ENCODE data around the gene OXCT2.
"Not testable (repeated sequence)": the region's sequence is repeated elsewhere in the genome, so short reads cannot be mapped to it uniquely, and the experiment has no call there.

The OXCT2 gene

DNA sequence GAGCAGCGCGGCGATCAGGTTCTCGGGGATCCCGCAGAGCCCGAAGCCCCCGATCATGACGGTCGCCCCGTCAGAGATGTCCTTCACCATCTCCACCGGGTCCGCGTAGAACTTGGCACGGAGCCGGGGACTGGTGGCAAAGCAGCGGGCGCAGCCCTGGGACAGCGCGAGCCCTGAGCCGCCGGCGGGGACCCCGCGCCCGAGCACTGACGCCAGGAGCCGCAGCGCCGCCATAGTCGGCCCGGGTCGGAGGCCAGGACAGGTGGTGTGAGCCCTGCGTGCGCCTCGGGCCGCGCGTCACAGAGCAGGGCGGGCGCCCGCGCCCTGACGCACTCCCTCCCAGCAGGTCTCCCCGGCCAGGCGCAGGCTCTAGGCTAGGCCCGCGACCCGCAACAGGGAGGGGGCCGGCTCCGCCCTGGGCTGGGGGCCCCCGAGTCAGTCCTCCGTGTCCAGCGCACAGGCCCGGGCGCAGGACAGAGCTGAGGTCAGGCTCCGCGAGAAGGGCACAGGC is at the start of gene OXCT2:
Gene OXCT2 (minus strand): TSS at position 327 of the 511 bp plus-strand sequence. CDS start 93 bp downstream, at position 234.
- H3K27me3 ChIP-seq (ENCODE audit: insufficient read depth, low read length, poor library complexity); H3K9ac ChIP-seq (ENCODE audit: low read depth, low read length); H4K20me1 ChIP-seq (ENCODE audit: insufficient read depth, low read length); H3K9me3 ChIP-seq (ENCODE audit: insufficient read depth, low read length, severe bottlenecking); H3K4me2 ChIP-seq (ENCODE audit: insufficient read depth, low read length); H3K4me1 ChIP-seq (ENCODE audit: insufficient read depth, low read length); DNase-seq; H2AFZ ChIP-seq (ENCODE audit: low read depth, low read length); ATAC-seq (ENCODE audit: insufficient read depth, low read depth); H3K4me3 ChIP-seq (ENCODE audit: low read depth in 1 of 2, low read length in 2 of 2); H3K27ac ChIP-seq (ENCODE audit: low read length); H3K36me3 ChIP-seq (ENCODE audit: insufficient read depth, low read length); H3K79me2 ChIP-seq (ENCODE audit: insufficient read depth, low read length): not testable (repeated sequence)

DNA sequence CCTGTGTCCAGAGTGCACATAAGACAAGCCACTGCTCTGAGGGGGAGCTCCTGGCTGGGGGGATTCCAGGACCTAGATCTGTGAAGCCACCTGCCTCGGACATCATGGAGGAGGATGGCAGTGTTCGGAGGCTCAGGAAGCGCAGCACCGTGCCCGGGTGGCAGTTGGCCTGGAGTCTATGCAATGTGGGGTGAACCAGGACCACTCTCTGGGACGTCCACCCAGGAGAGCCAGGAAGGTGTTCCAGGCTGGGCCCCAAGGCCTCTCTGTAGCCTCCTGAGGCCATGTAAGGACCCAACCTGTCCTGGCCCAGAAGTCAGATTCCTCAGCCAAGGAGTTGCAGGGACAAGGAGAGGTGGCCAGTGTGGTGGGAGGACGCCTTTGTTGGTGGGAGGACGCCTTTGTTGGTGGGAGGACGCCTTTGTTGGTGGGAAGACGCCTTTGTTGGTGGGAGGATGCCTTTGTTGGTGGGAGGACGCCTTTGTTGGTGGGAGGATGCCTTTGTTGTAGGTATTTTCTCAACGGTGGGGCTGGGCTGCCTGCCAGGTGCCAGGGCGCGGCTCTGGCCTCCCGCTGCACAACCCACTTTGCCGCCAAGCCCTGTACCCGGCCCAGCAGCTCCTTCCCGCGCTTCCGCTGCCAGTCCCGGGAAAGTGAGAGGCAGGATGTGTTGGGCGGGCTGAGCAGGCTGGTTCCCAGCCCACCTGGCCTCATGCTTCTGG is 48.1 kb upstream of the OXCT2 start:
- H3K4me2 ChIP-seq (ENCODE audit: insufficient read depth, low read length): no peak overlapping the region
- no peaks in the 10 kb centered on the region for H3K36me3 ChIP-seq (ENCODE audit: insufficient read depth, low read length)
- 0 out of 2 replicates have a peak, but pooled peaks cover 4% of the 10 kb centered on the region for H3K4me1 ChIP-seq (ENCODE audit: insufficient read depth, low read length)
- H3K79me2 ChIP-seq (ENCODE audit: insufficient read depth, low read length): no peaks in the 10 kb centered on the region
- no peak for ATAC-seq (ENCODE audit: insufficient read depth, low read depth)
- no peaks in the 10 kb centered on the region for H3K9me3 ChIP-seq (ENCODE audit: insufficient read depth, low read length, severe bottlenecking)
- H4K20me1 ChIP-seq (ENCODE audit: insufficient read depth, low read length): no peaks in the 10 kb centered on the region
- peaks cover 3% of the 10 kb centered on the region for H3K27me3 ChIP-seq (ENCODE audit: insufficient read depth, low read length, poor library complexity)
- no peak overlapping the region for H2AFZ ChIP-seq (ENCODE audit: low read depth, low read length)
- H3K27ac ChIP-seq (ENCODE audit: low read length): no peak overlapping the region
- no peak for DNase-seq
- TF ChIP-seq, protein P1, sequence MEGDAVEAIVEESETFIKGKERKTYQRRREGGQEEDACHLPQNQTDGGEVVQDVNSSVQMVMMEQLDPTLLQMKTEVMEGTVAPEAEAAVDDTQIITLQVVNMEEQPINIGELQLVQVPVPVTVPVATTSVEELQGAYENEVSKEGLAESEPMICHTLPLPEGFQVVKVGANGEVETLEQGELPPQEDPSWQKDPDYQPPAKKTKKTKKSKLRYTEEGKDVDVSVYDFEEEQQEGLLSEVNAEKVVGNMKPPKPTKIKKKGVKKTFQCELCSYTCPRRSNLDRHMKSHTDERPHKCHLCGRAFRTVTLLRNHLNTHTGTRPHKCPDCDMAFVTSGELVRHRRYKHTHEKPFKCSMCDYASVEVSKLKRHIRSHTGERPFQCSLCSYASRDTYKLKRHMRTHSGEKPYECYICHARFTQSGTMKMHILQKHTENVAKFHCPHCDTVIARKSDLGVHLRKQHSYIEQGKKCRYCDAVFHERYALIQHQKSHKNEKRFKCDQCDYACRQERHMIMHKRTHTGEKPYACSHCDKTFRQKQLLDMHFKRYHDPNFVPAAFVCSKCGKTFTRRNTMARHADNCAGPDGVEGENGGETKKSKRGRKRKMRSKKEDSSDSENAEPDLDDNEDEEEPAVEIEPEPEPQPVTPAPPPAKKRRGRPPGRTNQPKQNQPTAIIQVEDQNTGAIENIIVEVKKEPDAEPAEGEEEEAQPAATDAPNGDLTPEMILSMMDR (IDR thresholded peaks at IDR 0.05; ENCODE audit: borderline replicate concordance, extremely low read depth, low read length, poor library complexity, severe bottlenecking): no peak
- TF ChIP-seq EZH2 (IDR thresholded peaks at IDR 0.05; ENCODE audit: borderline replicate concordance, low read depth, low read length, severe bottlenecking): no peak
- H3K9ac ChIP-seq (ENCODE audit: low read depth, low read length): no peak overlapping the region
- no peak overlapping the region for H3K4me3 ChIP-seq (ENCODE audit: low read depth in 1 of 2, low read length in 2 of 2)

DNA sequence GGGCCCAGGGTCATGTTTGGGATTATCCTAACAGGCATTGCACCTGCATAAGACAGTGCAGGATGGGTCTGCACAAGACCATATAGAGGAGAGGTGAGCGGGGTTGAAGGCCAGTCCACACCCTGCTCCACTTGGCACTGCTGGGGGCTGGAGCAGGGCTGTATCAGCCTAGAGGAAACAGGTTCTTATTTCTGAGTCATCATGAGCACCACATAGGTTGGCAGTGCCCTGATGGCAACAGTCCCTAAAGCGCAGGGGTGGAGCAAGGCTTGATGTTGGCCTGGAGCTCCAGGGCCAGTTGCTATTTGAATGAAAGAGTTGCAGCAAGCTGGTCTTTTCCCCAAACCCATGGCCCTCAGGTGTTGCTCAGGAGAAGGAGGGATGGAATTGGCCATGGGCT is 47.3 kb upstream of the OXCT2 start:
- Histone ChIP-seq H3K9me3 (ENCODE audit: insufficient read depth, low read length, severe bottlenecking) (no peaks in the 10 kb centered on the region), H2AFZ (ENCODE audit: low read depth, low read length) (no peak overlapping the region), H3K27me3 (ENCODE audit: insufficient read depth, low read length, poor library complexity) (peaks cover 3% of the 10 kb centered on the region), H3K4me2 (ENCODE audit: insufficient read depth, low read length) (no peak overlapping the region), H3K4me3 (ENCODE audit: low read depth in 1 of 2, low read length in 2 of 2) (no peak overlapping the region), H3K36me3 (ENCODE audit: insufficient read depth, low read length) (no peaks in the 10 kb centered on the region), H4K20me1 (ENCODE audit: insufficient read depth, low read length) (no peaks in the 10 kb centered on the region), H3K79me2 (ENCODE audit: insufficient read depth, low read length) (no peaks in the 10 kb centered on the region), H3K27ac (ENCODE audit: low read length) (no peak overlapping the region), H3K4me1 (ENCODE audit: insufficient read depth, low read length) (0 out of 2 replicates have a peak, but pooled peaks cover 4% of the 10 kb centered on the region), H3K9ac (ENCODE audit: low read depth, low read length) (no peak overlapping the region)
- DNase-seq: no peak
- TF ChIP-seq, protein P1 (IDR thresholded peaks at IDR 0.05; ENCODE audit: borderline replicate concordance, extremely low read depth, low read length, poor library complexity, severe bottlenecking): no peak
- TF ChIP-seq EZH2 (IDR thresholded peaks at IDR 0.05; ENCODE audit: borderline replicate concordance, low read depth, low read length, severe bottlenecking): no peak
- no peak for ATAC-seq (ENCODE audit: insufficient read depth, low read depth)

DNA sequence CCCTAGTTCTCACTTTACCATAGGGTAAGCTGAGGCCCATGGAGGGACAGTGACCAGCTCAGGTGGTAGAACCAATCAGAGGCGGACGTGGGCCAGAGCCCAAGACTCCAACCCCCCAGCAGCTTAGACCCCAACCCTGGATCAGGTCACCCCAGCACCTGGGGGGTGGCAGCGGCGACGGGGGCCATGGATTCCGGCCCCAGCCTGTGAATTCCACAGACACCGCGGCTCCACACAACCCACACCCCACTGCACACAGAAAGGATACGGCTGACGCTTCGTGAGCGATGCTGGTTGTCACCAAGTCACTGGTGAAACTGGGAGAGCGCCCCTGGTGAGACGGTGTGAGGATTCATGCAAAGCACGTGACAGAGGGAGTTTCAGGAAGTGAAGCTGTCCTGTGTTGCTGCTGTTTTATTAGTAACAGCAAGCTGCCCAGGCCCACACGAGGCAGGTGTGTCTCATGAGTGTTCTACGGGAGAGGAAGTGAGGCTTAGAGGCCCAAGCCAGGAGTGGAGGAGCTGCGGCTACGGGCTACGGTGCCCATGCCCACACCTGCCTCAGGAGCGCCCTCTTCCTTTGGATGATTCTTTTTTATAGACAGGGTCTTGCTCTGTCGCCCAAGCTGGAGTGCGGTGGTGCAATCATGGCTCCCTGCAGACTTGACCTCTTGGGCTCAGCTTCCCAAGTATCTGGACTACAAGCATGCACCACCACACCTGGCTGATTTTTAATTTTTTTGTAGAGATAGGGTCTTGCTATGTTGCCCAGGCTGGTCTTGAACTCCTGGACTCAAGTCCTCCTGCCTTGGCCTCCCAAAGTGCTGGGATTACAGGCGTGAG is 46.2 kb upstream of the OXCT2 start:
- DNase-seq (peak; percentile 23), ATAC-seq (ENCODE audit: insufficient read depth, low read depth) (peak; percentile 61)
- not testable (repeated sequence) for H3K27ac ChIP-seq (ENCODE audit: low read length); H3K79me2 ChIP-seq (ENCODE audit: insufficient read depth, low read length); H3K4me3 ChIP-seq (ENCODE audit: low read depth in 1 of 2, low read length in 2 of 2); H3K27me3 ChIP-seq (ENCODE audit: insufficient read depth, low read length, poor library complexity); H3K9me3 ChIP-seq (ENCODE audit: insufficient read depth, low read length, severe bottlenecking); H3K9ac ChIP-seq (ENCODE audit: low read depth, low read length); H3K4me2 ChIP-seq (ENCODE audit: insufficient read depth, low read length); H3K4me1 ChIP-seq (ENCODE audit: insufficient read depth, low read length); H3K36me3 ChIP-seq (ENCODE audit: insufficient read depth, low read length); H4K20me1 ChIP-seq (ENCODE audit: insufficient read depth, low read length)
- H2AFZ ChIP-seq (ENCODE audit: low read depth, low read length): peak overlapping the region; percentile 68
